WTC11 (cell line): ENCODE measurements around the gene KLLN. TPM values are rescaled to one million over a fixed set of nuclear protein-coding genes. Genes with fewer than 3 reads are reported as not detected.

Experiments
- ATAC-seq: fragments of 200-7000 bp; cut with Tn5 transposase; 2 replicates; pipeline ENCODE4 v1.10.0; 2021; ENCODE audit warnings: mild to moderate bottlenecking, moderate library complexity
- CTCF ChIA-PET: fragments of 300-600 bp; sonication (Branson Sonifier 250); formaldehyde crosslinking; loops from one replicate; lab custom pipeline; 2021; ENCODE audit warnings: antibody characterized with exemption; lab: Charles Lee
- POLR2A ChIA-PET: fragments of 350-600 bp; sonication (Branson Sonifier 250); formaldehyde crosslinking; loops from one replicate; lab custom pipeline; 2021; ENCODE audit warnings: antibody characterized with exemption; lab: Charles Lee
- DNase-seq: peaks from one replicate; pipeline ENCODE4 v3.0.0; 2021; ENCODE audit warnings: low spot score
- H3K27ac Mint-ChIP-seq: 2 replicates; pipeline ENCODE4 v1.8.0; 2021; ENCODE audit warnings: mixed read lengths
- H3K27me3 Mint-ChIP-seq: 2 replicates; pipeline ENCODE4 v1.8.0; 2021; ENCODE audit warnings: low read depth, mild to moderate bottlenecking, moderate library complexity, mixed read lengths
- H3K36me3 Mint-ChIP-seq: 2 replicates; pipeline ENCODE4 v1.8.0; 2021; ENCODE audit warnings: mixed read lengths
- H3K4me1 Mint-ChIP-seq: 2 replicates; pipeline ENCODE4 v1.8.0; 2022; ENCODE audit warnings: mixed read lengths
- H3K4me3 Mint-ChIP-seq: 2 replicates; pipeline ENCODE4 v1.8.0; 2021; ENCODE audit warnings: mild to moderate bottlenecking, moderate library complexity, mixed read lengths
- H3K9me3 Mint-ChIP-seq: 2 replicates; pipeline ENCODE4 v1.8.0; 2021; ENCODE audit warnings: mixed read lengths
- CBFB ChIP-seq: sonication (generic); formaldehyde crosslinking; IDR thresholded peaks from 2 replicates; pipeline ENCODE4 v1.8.1; 2022; ENCODE audit warnings: mild to moderate bottlenecking, low read depth, missing genetic modification reagents
- CREB1 ChIP-seq: sonication (generic); formaldehyde crosslinking; IDR thresholded peaks from 2 replicates; pipeline ENCODE4 v1.8.0; 2023; ENCODE audit warnings: mild to moderate bottlenecking, missing genetic modification reagents
- CREM ChIP-seq: sonication (generic); formaldehyde crosslinking; IDR thresholded peaks from 2 replicates; pipeline ENCODE4 v1.8.1; 2022; ENCODE audit warnings: mild to moderate bottlenecking, missing genetic modification reagents, moderate library complexity
- FOXJ3 ChIP-seq: sonication (generic); formaldehyde crosslinking; IDR thresholded peaks from 2 replicates; pipeline ENCODE4 v1.9.0; 2021; ENCODE audit warnings: missing genetic modification reagents, mild to moderate bottlenecking, borderline replicate concordance
- FOXK1 ChIP-seq: sonication (generic); formaldehyde crosslinking; IDR thresholded peaks from 2 replicates; pipeline ENCODE4 v1.8.0; 2022; ENCODE audit warnings: mild to moderate bottlenecking, moderate library complexity, missing genetic modification reagents
- FOXP1 ChIP-seq: sonication (generic); formaldehyde crosslinking; IDR thresholded peaks from 2 replicates; pipeline ENCODE4 v1.8.0; 2022; ENCODE audit warnings: missing genetic modification reagents, mild to moderate bottlenecking, moderate library complexity, borderline replicate concordance
- MYBL2 ChIP-seq: sonication (generic); formaldehyde crosslinking; IDR thresholded peaks from 2 replicates; pipeline ENCODE4 v1.8.1; 2023; ENCODE audit warnings: mild to moderate bottlenecking, moderate library complexity, missing genetic modification reagents
- SMAD3 ChIP-seq: sonication (generic); formaldehyde crosslinking; IDR thresholded peaks from 2 replicates; pipeline ENCODE4 v1.8.0; 2022; ENCODE audit warnings: missing genetic modification reagents, mild to moderate bottlenecking, borderline replicate concordance
- SOX15 ChIP-seq: fragments of 250-450 bp; sonication (Bioruptor Pico); IDR thresholded peaks from 2 replicates; pipeline ENCODE4 v1.9.0; 2021; ENCODE audit warnings: mild to moderate bottlenecking
- SP1 ChIP-seq: sonication (generic); formaldehyde crosslinking; conservative IDR thresholded peaks from 2 replicates; pipeline ENCODE4 v1.8.1; 2022; ENCODE audit warnings: missing genetic modification reagents
- TEAD1 ChIP-seq: sonication (generic); formaldehyde crosslinking; IDR thresholded peaks from 2 replicates; pipeline ENCODE4 v1.8.0; 2022; ENCODE audit warnings: mild to moderate bottlenecking, missing genetic modification reagents
- TEAD4 ChIP-seq: sonication (generic); formaldehyde crosslinking; IDR thresholded peaks from 2 replicates; pipeline ENCODE4 v1.8.0; 2022; ENCODE audit warnings: mild to moderate bottlenecking, missing genetic modification reagents
- TP53 ChIP-seq: sonication (generic); formaldehyde crosslinking; IDR thresholded peaks from 2 replicates; pipeline ENCODE4 v1.8.1; 2023; ENCODE audit warnings: mild to moderate bottlenecking, missing genetic modification reagents
- ZBTB21 ChIP-seq: sonication (generic); formaldehyde crosslinking; IDR thresholded peaks from 2 replicates; pipeline ENCODE4 v1.8.1; 2023; ENCODE audit warnings: mild to moderate bottlenecking, missing genetic modification reagents, borderline replicate concordance
- total RNA-seq: library from RNA; stranded (reverse); gene quantifications from 3 replicates; pipeline ENCODE4 v1.2.3, GENCODE V29; 2021
- TF ChIP-seq, protein P1 (sequence below): sonication (generic); formaldehyde crosslinking; IDR thresholded peaks from 2 replicates; pipeline ENCODE4 v1.8.0; 2022; ENCODE audit warnings: missing genetic modification reagents
- TF ChIP-seq, protein P2 (sequence below): sonication (generic); formaldehyde crosslinking; IDR thresholded peaks from 2 replicates; pipeline ENCODE4 v1.8.0; 2022; ENCODE audit warnings: mild to moderate bottlenecking, missing genetic modification reagents
- TF ChIP-seq, protein P3 (sequence below): sonication (generic); formaldehyde crosslinking; IDR thresholded peaks from 2 replicates; pipeline ENCODE4 v1.8.1; 2023; ENCODE audit warnings: mild to moderate bottlenecking, missing genetic modification reagents
- TF ChIP-seq, protein P4 (sequence below): fragments of 250-450 bp; sonication (Bioruptor Pico); IDR thresholded peaks from 2 replicates; pipeline ENCODE4 v1.9.0; 2021; ENCODE audit warnings: mild to moderate bottlenecking, borderline replicate concordance
- TF ChIP-seq, protein P5 (sequence below): sonication (generic); formaldehyde crosslinking; IDR thresholded peaks from 2 replicates; pipeline ENCODE4 v1.8.1; 2022; ENCODE audit warnings: mild to moderate bottlenecking, missing genetic modification reagents, moderate library complexity, borderline replicate concordance
- TF ChIP-seq, protein P6 (sequence below): sonication (generic); formaldehyde crosslinking; IDR thresholded peaks from 2 replicates; pipeline ENCODE4 v1.8.0; 2023; ENCODE audit warnings: missing genetic modification reagents, mild to moderate bottlenecking, borderline replicate concordance

Gene KLLN
- total RNA-seq, 1 experiment from 2014 or later: 0.52 TPM

DNA sequence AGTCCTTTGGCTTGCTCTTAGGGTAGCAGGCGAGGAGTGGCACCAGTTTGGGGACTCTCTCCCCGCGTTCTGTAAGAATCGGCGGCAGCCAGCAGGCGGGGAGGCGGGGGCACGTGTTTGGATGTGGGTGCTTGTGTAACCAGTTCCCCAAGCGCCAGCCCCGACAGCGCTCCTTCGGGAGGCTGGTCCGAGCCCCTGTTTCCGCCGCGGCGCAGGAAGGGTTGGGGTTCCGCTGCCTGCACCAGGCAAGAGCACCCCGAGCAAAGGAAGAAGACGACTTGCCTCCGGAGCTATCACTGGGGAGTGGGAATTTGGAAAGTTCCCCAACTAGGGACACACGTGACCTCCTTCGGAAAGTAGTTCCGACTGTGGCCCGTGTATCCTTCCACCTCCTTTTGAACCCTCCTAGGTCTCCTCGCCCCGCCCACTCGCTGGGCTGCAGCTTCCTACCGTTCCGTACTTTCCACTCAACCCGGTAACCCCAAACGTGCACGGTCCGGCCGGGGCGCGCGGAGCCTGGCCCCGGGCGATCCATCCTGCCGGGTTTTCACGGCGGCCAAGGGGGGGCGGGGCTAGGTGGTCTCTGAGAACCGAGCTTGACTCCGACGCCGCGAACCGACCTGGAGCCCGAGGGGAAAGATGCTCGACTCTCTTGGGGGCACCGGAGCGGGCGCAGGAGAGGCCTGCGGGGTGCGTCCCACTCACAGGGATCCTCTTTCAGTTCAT is 1.2 kb downstream of the KLLN start:
- Mint-ChIP-seq H3K27ac (peak overlapping the region; percentile 99), H3K9me3 (no peaks in the 10 kb centered on the region), H3K36me3 (peaks cover 5% of the 10 kb centered on the region), H3K4me3 (peak overlapping the region; percentile 98), H3K27me3 (peaks cover 4% of the 10 kb centered on the region), H3K4me1 (peaks cover 32% of the 10 kb centered on the region)
- DNase-seq: peak; percentile 98
- peak; percentile 70 for ATAC-seq
- CTCF ChIA-PET: interaction anchor here (0.6 to 2.8 kb wide), 12 partner anchors 11 to 866 kb away, joined by 3 to 19 read pairs (median 4); partner anchors contain the start of genes ATAD1 and RNLS
- POLR2A ChIA-PET: interaction anchor here (0.5 to 3.0 kb wide), 16 partner anchors 10 to 1473 kb away, joined by 3 to 24 read pairs (median 4); partner anchors contain the start of genes ATAD1 and MINPP1
- TF ChIP-seq ZBTB21 (CRISPR knock-in tag): peak; percentile 65; the same call in 1 of the 2 replicates
- TF ChIP-seq, protein P1, sequence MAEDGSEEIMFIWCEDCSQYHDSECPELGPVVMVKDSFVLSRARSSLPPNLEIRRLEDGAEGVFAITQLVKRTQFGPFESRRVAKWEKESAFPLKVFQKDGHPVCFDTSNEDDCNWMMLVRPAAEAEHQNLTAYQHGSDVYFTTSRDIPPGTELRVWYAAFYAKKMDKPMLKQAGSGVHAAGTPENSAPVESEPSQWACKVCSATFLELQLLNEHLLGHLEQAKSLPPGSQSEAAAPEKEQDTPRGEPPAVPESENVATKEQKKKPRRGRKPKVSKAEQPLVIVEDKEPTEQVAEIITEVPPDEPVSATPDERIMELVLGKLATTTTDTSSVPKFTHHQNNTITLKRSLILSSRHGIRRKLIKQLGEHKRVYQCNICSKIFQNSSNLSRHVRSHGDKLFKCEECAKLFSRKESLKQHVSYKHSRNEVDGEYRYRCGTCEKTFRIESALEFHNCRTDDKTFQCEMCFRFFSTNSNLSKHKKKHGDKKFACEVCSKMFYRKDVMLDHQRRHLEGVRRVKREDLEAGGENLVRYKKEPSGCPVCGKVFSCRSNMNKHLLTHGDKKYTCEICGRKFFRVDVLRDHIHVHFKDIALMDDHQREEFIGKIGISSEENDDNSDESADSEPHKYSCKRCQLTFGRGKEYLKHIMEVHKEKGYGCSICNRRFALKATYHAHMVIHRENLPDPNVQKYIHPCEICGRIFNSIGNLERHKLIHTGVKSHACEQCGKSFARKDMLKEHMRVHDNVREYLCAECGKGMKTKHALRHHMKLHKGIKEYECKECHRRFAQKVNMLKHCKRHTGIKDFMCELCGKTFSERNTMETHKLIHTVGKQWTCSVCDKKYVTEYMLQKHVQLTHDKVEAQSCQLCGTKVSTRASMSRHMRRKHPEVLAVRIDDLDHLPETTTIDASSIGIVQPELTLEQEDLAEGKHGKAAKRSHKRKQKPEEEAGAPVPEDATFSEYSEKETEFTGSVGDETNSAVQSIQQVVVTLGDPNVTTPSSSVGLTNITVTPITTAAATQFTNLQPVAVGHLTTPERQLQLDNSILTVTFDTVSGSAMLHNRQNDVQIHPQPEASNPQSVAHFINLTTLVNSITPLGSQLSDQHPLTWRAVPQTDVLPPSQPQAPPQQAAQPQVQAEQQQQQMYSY (CRISPR knock-in tag): peak; percentile 100
- TF ChIP-seq, protein P2, sequence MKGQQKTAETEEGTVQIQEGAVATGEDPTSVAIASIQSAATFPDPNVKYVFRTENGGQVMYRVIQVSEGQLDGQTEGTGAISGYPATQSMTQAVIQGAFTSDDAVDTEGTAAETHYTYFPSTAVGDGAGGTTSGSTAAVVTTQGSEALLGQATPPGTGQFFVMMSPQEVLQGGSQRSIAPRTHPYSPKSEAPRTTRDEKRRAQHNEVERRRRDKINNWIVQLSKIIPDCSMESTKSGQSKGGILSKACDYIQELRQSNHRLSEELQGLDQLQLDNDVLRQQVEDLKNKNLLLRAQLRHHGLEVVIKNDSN: peak; percentile 96
- peak; percentile 100 for TF ChIP-seq SP1 (CRISPR knock-in tag)
- TF ChIP-seq TEAD4 (CRISPR knock-in tag): no peak
- TF ChIP-seq MYBL2: peak; percentile 84
- TF ChIP-seq SOX15: no peak
- TF ChIP-seq, protein P3, sequence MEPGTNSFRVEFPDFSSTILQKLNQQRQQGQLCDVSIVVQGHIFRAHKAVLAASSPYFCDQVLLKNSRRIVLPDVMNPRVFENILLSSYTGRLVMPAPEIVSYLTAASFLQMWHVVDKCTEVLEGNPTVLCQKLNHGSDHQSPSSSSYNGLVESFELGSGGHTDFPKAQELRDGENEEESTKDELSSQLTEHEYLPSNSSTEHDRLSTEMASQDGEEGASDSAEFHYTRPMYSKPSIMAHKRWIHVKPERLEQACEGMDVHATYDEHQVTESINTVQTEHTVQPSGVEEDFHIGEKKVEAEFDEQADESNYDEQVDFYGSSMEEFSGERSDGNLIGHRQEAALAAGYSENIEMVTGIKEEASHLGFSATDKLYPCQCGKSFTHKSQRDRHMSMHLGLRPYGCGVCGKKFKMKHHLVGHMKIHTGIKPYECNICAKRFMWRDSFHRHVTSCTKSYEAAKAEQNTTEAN (CRISPR knock-in tag): peak; percentile 16; the same call in 1 of the 2 replicates
- TF ChIP-seq TP53 (CRISPR knock-in tag): peak; percentile 71; the same call in 1 of the 2 replicates
- TF ChIP-seq FOXP1: peak; percentile 67; the same call in 1 of the 2 replicates
- TF ChIP-seq CREM (CRISPR knock-in tag): peak; percentile 78; the same call in 1 of the 2 replicates
- TF ChIP-seq SMAD3 (CRISPR knock-in tag): peak; percentile 49; the same call in 1 of the 2 replicates
- peak; percentile 28; the same call in 1 of the 2 replicates for TF ChIP-seq FOXK1 (CRISPR knock-in tag)
- TF ChIP-seq, protein P4, sequence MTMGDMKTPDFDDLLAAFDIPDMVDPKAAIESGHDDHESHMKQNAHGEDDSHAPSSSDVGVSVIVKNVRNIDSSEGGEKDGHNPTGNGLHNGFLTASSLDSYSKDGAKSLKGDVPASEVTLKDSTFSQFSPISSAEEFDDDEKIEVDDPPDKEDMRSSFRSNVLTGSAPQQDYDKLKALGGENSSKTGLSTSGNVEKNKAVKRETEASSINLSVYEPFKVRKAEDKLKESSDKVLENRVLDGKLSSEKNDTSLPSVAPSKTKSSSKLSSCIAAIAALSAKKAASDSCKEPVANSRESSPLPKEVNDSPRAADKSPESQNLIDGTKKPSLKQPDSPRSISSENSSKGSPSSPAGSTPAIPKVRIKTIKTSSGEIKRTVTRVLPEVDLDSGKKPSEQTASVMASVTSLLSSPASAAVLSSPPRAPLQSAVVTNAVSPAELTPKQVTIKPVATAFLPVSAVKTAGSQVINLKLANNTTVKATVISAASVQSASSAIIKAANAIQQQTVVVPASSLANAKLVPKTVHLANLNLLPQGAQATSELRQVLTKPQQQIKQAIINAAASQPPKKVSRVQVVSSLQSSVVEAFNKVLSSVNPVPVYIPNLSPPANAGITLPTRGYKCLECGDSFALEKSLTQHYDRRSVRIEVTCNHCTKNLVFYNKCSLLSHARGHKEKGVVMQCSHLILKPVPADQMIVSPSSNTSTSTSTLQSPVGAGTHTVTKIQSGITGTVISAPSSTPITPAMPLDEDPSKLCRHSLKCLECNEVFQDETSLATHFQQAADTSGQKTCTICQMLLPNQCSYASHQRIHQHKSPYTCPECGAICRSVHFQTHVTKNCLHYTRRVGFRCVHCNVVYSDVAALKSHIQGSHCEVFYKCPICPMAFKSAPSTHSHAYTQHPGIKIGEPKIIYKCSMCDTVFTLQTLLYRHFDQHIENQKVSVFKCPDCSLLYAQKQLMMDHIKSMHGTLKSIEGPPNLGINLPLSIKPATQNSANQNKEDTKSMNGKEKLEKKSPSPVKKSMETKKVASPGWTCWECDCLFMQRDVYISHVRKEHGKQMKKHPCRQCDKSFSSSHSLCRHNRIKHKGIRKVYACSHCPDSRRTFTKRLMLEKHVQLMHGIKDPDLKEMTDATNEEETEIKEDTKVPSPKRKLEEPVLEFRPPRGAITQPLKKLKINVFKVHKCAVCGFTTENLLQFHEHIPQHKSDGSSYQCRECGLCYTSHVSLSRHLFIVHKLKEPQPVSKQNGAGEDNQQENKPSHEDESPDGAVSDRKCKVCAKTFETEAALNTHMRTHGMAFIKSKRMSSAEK (CRISPR knock-in tag): 0 out of 2 replicates have a peak, but pooled peaks have one; percentile 41
- peak; percentile 93; the same call in 1 of the 2 replicates for TF ChIP-seq CBFB (CRISPR knock-in tag)
- TF ChIP-seq FOXJ3 (CRISPR knock-in tag): no peak
- TF ChIP-seq TEAD1 (CRISPR knock-in tag): peak; percentile 92; the same call in 1 of the 2 replicates
- no peak; the same call in 1 of the 2 replicates for TF ChIP-seq CREB1 (CRISPR knock-in tag)
- TF ChIP-seq, protein P5, sequence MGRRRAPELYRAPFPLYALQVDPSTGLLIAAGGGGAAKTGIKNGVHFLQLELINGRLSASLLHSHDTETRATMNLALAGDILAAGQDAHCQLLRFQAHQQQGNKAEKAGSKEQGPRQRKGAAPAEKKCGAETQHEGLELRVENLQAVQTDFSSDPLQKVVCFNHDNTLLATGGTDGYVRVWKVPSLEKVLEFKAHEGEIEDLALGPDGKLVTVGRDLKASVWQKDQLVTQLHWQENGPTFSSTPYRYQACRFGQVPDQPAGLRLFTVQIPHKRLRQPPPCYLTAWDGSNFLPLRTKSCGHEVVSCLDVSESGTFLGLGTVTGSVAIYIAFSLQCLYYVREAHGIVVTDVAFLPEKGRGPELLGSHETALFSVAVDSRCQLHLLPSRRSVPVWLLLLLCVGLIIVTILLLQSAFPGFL (CRISPR knock-in tag): peak; percentile 10; the same call in 1 of the 2 replicates
- TF ChIP-seq, protein P6, sequence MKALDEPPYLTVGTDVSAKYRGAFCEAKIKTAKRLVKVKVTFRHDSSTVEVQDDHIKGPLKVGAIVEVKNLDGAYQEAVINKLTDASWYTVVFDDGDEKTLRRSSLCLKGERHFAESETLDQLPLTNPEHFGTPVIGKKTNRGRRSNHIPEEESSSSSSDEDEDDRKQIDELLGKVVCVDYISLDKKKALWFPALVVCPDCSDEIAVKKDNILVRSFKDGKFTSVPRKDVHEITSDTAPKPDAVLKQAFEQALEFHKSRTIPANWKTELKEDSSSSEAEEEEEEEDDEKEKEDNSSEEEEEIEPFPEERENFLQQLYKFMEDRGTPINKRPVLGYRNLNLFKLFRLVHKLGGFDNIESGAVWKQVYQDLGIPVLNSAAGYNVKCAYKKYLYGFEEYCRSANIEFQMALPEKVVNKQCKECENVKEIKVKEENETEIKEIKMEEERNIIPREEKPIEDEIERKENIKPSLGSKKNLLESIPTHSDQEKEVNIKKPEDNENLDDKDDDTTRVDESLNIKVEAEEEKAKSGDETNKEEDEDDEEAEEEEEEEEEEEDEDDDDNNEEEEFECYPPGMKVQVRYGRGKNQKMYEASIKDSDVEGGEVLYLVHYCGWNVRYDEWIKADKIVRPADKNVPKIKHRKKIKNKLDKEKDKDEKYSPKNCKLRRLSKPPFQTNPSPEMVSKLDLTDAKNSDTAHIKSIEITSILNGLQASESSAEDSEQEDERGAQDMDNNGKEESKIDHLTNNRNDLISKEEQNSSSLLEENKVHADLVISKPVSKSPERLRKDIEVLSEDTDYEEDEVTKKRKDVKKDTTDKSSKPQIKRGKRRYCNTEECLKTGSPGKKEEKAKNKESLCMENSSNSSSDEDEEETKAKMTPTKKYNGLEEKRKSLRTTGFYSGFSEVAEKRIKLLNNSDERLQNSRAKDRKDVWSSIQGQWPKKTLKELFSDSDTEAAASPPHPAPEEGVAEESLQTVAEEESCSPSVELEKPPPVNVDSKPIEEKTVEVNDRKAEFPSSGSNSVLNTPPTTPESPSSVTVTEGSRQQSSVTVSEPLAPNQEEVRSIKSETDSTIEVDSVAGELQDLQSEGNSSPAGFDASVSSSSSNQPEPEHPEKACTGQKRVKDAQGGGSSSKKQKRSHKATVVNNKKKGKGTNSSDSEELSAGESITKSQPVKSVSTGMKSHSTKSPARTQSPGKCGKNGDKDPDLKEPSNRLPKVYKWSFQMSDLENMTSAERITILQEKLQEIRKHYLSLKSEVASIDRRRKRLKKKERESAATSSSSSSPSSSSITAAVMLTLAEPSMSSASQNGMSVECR (CRISPR knock-in tag): no peak
